ENCODE measurements around the gene UBE2QL1.

GRCh38 chr5:6461793-6462650 is 13.4 kb downstream of the UBE2QL1 start:
- TF ChIP-seq YY1 (IDR thresholded peaks at IDR 0.05; ENCODE audit: insufficient read depth, insufficient read length) (no peak), ZNF274 (IDR thresholded peaks at IDR 0.05; ENCODE audit: low read depth, low read length) (no peak), SUZ12 (IDR thresholded peaks at IDR 0.05; ENCODE audit: extremely low read depth, insufficient read depth, insufficient read length) (no peak)

Data from NT2/D1 (cell line).